Sigmoid colon (tissue), 7 donors: Measurements from ENCODE around the gene SRGAP2C. TPM values are rescaled to one million over a fixed set of nuclear protein-coding genes. Genes with fewer than 3 reads are reported as not detected.
"Not testable (repeated sequence)": the region's sequence is repeated elsewhere in the genome, so short reads cannot be mapped to it uniquely, and the experiment has no call there.

Experiments used
- DNase-seq: peaks from one replicate; pipeline ENCODE4 v3.0.0-alpha.2; 2019
- H3K27ac ChIP-seq, 4 donors: fragments of 200-600 bp; sonication (generic); one replicate each; pipeline ENCODE4 v1.5.1; 2016 to 2019; ENCODE audit warnings: mild to moderate bottlenecking in 1 of 4
- H3K27me3 ChIP-seq, 3 donors: fragments of 200-600 bp; sonication (generic); one replicate each; pipeline ENCODE4 v1.5.1; 2019; ENCODE audit warnings: mild to moderate bottlenecking in 1 of 3
- H3K36me3 ChIP-seq, 4 donors: fragments of 200-600 bp; sonication (generic); one replicate each; pipeline ENCODE4 v1.5.1; 2016 to 2019
- H3K4me1 ChIP-seq, 4 donors: fragments of 200-600 bp; sonication (generic); one replicate each; pipeline ENCODE4 v1.5.1; 2017 to 2019
- H3K4me3 ChIP-seq, 4 donors: fragments of 200-600 bp; sonication (generic); one replicate each; pipeline ENCODE4 v1.5.1; 2017 to 2019; ENCODE audit warnings: mild to moderate bottlenecking in 2 of 4, moderate library complexity in 1 of 4
- H3K9me3 ChIP-seq, 4 donors: fragments of 200-600 bp in 3 of 4; sonication (generic) in 3 of 4; one replicate each; pipeline versions ENCODE4 v1.5.1 to v1.6.1; 2013 to 2019
- WGBS, 2 donors: extraction: QIAGEN DNeasy Blood & Tissue Kit; methylation state at CpG; one replicate each; pipeline ENCODE4 v1.1.7; 2013; 5-methylcytosine and 5-hydroxymethylcytosine counted together
- intact Hi-C: fragments of 100-400 bp; cut with DNase I; formaldehyde crosslinking; loops from one replicate; pipeline ENCODE4 v1.15.1; 2023
- polyA plus RNA-seq, 3 donors: library from polyadenylated mRNA; stranded (reverse); fragments of 200-250 nt; gene quantifications; one replicate each; pipeline ENCODE4 v1.2.3, GENCODE V29; 2013
- total RNA-seq, 4 donors: library from RNA; depleted of rRNA; stranded (reverse); fragments of >200 nt; gene quantifications; one replicate each; pipeline ENCODE4 v1.1.0, GENCODE V29; 2016
- donor health status: healthy with polysubstance abuse.
- donor health status: Bipolar disorder and iron deficiency.
- donor health status: healthy.

SRGAP2C gene
- total and polyA plus RNA-seq, 7 donors, result 0.92 to 26.0 (median 20.9) TPM

DNA sequence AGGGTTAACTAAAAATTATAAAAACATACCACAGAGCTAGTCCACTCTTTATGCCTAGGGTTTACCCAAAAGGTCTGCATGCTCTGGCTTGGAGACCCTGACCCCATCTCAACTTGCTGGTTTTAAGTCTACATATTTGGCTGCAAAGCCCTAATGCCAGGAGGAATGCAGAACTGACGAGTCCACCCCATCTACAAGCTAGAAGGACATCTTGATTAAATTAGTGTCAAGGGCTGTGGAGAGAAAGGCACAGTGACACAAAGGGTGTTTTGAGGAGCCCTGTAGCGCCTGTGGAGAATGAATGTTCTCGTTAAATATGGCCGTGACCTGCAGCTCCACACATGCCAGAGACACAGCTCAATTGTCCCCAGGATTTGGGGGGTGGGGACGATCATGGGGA is 162.7 kb downstream of the SRGAP2C start:
- WGBS, 2 donors, result 92 to 98% methylated on average over 4 of the region's 5 CpGs

DNA sequence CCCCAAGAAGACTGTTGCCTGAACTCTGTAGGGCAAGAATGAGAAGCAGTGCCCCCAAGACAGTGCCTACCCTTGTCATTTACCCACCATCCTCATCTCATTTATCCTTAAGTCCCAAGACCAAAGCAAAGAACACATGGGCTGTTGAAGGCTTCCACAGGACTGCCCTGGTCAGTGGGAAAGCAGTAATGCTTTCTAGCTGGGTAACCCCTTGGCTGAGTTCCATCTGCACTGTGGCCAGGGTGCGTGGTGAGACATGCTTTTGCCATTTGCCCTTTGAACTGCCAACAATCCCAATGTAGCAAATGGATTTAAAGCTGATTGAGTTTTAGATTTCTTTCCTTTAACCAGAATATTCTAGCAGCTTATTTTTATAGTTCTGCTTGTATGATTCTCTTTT is 163.3 kb downstream of the SRGAP2C start:
- no CpG with 5 or more reads among the region's 1 CpG for WGBS, 2 donors
- H3K27ac ChIP-seq, H3K9me3 ChIP-seq, H3K4me3 ChIP-seq, intact Hi-C loops, H3K36me3 ChIP-seq, H3K4me1 ChIP-seq, H3K27me3 ChIP-seq, DNase-seq: not testable (repeated sequence)

More for the DNA sequence above, 162.7 kb downstream of the SRGAP2C start:
- H3K27me3 ChIP-seq, H3K4me1 ChIP-seq, H3K9me3 ChIP-seq, H3K4me3 ChIP-seq, H3K36me3 ChIP-seq, intact Hi-C loops, H3K27ac ChIP-seq, DNase-seq: not testable (repeated sequence)

DNA sequence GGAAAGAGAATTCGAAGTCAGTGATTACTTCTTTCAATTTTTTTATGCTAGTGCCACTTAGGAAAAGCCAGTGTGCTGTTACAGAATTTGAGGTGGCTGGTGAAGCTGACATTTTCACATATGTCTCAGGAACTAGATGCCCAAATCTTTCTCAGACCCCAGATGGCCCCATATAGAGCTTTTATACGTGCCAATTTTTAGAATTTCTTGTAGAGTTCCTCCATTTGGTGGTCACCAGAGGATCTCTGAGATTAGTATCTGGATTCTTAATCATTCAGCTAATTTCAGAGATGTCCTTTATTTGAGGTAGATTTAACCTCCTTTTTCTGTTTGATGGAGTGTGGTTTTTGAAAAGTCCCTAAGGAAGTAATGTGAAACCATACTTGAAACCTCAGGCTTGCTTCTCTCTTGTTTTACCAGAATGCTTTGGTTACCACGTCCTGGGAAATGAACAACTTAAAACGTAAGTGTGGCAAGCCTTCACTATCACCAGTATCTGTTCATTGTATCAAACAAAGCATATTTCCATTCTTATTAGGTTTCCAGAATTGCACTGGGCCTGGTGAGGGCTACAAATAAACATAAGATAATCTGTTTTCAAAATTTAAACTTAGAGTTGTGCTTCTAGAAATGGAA is 164.7 kb downstream of the SRGAP2C start:
- H3K4me1 ChIP-seq, H3K27ac ChIP-seq, intact Hi-C loops, DNase-seq, H3K36me3 ChIP-seq, H3K27me3 ChIP-seq, H3K9me3 ChIP-seq, H3K4me3 ChIP-seq: not testable (repeated sequence)
- WGBS, 2 donors, result 100% methylated on average over 1 of the region's 4 CpGs

DNA sequence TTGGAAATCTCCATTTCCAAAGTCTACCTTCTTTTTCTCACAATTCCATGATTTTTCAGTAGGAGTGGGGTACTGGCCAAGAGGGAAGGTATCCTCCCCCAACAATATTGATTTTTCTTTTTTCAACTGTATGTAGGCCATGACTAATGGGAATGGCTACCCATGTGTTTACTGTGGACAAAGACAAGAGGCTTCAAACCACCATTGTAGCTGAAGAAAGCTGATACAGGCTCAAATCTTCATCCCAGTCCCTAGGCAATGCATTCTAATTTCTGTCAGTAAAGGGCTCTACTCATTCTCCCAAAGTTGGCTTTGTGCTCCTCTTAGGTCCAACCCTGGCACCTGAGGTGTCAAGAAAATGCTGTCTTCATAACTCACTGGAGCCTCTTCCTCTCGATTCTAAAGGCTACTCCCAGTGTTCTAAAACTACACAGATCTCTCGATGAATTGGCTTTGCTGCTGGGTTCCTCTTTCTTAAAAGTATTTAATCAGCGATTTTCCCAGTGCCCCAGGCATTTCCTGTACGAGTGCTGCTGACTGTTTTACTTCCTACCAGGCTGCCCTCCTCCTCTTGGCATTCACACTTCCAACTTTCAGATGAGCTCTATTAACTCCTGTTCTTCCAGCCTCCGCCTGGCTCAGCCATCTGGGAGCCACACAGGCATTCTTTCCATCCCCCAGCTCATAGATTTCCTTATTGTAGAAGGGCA is 171.1 kb downstream of the SRGAP2C start:
- H3K27me3 ChIP-seq, DNase-seq, H3K36me3 ChIP-seq, H3K4me3 ChIP-seq, H3K9me3 ChIP-seq, H3K4me1 ChIP-seq, H3K27ac ChIP-seq, intact Hi-C loops: not testable (repeated sequence)
- WGBS, 2 donors, result no CpG with 5 or more reads among the region's 5 CpGs

DNA sequence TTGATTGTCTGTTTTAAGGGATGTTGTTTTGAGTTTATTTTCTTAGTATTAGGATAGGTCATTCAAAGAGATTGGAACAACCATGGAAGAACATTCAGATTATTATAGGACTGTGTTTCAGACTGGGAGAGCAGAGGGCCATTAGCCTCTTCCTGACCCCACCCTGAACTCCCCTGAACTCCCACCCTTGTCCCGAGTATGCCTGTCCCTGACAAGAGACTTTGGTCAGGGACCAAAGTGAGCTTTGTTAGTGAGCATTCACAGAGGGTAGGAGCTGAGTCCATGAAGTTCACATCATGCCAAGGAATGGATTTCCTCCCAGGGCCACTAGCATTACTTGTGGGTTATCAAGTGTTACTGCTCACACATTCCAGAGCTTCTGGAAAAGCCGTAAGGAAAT is 172.0 kb downstream of the SRGAP2C start:
- H3K27ac ChIP-seq, intact Hi-C loops, H3K4me1 ChIP-seq, H3K27me3 ChIP-seq, H3K36me3 ChIP-seq, H3K9me3 ChIP-seq, H3K4me3 ChIP-seq, DNase-seq: not testable (repeated sequence)
- WGBS, 2 donors, result 60 to 77% methylated on average over 1 of the region's 2 CpGs

DNA sequence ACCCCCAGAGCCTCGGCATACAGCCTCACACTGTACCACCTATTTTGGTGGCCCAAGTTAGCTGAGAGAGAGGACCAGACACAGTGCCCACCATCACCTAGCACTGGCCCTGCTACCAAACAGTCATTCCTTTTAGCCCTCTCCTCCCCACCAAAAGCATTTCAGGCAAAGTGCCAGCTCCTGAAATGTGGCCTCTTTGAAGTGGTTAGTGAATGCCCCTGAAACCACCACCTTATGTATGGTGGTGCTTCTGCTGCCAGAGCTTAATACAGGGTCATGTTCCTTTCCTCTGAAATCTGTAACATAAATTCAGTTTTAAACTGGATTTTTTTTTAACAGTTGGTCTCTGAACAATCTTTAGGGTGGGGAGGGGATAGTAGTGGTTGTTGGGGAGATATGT is 175.8 kb downstream of the SRGAP2C start:
- no CpG with 5 or more reads among the region's 1 CpG for WGBS, 2 donors
- intact Hi-C loops, result not testable (repeated sequence)

DNA sequence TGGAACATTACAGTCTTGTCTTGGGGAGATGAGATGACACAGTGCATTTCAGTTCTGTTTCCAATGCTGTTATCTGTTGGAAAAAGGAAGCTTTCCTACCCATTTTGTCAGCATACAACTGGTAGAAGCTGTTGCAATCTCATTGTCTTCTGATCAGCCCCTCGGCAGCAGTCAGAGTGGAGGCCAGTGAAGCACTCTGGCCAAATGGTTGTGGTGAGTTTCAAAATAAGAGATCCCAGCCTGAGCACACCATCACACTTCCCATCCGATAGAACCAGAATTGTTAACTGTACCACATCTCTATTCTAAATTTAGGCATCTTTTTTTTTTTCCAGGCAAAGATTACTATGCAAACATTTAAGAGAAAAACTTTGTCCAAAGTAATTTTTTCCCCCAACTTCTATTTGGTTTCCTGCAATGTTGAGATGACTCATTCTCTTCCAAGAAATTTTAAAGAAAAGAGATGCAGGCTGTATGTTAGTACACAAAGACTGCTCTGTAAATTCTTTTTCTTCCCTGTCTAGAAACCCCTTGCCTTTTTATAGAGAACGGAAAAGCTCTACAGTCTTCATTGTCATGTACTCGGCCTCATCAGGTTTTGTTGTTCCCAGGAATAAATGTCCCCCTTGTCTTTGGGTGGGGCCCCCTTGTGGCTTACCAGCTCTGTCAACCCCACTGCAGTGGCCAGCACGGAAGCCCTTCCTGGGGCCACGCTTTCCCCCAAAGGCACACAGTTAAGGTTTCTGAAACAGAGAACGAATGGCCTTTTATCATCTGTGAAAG is 176.9 kb downstream of the SRGAP2C start:
- intact Hi-C loops, H3K36me3 ChIP-seq, H3K4me3 ChIP-seq, H3K27me3 ChIP-seq, H3K27ac ChIP-seq, H3K4me1 ChIP-seq, DNase-seq, H3K9me3 ChIP-seq: not testable (repeated sequence)
- WGBS, 2 donors, result 72 to 73% methylated on average over 1 of the region's 7 CpGs

More for the DNA sequence above, 175.8 kb downstream of the SRGAP2C start:
- not testable (repeated sequence) for DNase-seq, H3K9me3 ChIP-seq, H3K27ac ChIP-seq, H3K27me3 ChIP-seq, H3K4me1 ChIP-seq, H3K4me3 ChIP-seq, H3K36me3 ChIP-seq

DNA sequence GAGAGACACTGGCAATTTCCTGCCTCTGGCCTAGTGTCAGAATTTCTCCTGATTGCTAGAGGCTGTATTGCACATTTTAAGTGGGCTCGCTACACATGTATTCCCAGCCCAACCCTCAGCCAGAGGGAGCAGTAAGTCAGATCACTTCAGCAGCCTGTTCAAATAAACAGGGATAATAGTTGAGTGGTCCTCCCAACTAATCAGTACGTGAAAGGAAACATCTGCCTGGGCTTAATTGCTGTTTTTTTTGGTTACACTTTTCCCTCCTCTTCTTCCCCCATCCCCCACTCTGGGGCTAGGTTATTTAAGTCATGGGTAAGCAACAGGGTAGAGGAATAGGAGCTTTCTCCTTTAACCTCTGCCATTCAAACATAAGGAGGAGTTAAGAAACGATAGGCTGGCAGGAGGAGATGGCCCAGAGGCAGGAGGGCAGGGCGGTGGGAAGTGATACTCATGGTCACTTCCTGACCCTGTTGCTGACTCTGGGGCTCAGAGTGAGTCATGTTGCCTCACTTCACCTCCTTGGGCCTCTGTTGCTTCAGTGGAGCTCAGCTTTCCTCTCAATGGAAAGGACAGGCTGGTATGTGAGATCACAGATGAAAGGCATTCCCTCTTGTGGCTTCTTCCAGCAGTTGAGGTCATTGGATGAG is 177.6 kb downstream of the SRGAP2C start:
- H3K4me1 ChIP-seq, H3K27me3 ChIP-seq, intact Hi-C loops, H3K36me3 ChIP-seq, H3K4me3 ChIP-seq, H3K27ac ChIP-seq, H3K9me3 ChIP-seq: not testable (repeated sequence)
- 57 to 61% methylated on average over 3 of the region's 4 CpGs for whole genome bisulfite sequencing, 2 donors
- DNase-seq, result peak; percentile 73

DNA sequence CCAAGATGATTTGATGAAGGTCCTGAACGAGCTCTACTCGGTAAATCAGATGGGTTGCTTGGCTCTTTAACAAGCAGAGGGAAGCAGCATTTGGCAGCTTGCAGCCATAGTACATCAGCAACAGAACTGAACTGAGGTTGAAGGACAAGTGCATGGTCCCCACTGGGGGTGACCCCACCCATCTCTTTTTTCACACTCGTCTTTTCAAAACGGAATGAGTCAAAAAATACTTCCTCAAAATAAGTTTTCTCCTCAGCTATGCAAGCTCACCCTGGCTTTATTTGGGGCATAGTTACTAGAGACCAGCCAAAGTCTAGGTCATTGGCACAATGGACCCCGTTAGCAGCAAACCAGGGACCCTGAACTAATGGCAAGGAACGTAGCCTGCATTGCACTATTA is 180.5 kb downstream of the SRGAP2C start:
- WGBS, 2 donors, result 81 to 96% methylated on average over 4 of the region's 6 CpGs
- H3K9me3 ChIP-seq, H3K4me1 ChIP-seq, H3K36me3 ChIP-seq, intact Hi-C loops, DNase-seq, H3K4me3 ChIP-seq, H3K27me3 ChIP-seq: not testable (repeated sequence)
- H3K27ac ChIP-seq, result peak overlapping the region in 1 of 4 donors; percentile 27

DNA sequence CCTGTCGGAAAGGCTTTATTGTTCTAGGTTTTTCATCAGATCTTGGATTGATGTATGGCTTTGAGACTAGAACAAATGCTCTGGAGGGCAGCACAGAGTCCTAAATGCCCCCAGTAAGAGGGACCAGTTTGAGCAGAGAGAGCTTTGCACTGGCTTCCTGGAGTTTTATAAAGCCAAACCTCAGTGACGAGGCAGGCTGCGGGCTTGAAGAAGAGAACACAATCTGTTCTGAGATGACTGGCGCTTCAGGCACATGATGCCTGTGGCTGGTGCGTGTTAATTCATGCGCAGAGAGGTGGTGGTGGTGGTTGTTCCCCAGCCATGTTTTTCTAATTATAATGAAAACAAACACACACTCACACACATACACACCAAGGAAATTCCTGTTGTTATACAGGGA is 180.9 kb downstream of the SRGAP2C start:
- H3K4me1 ChIP-seq, H3K27me3 ChIP-seq, DNase-seq, H3K36me3 ChIP-seq, H3K9me3 ChIP-seq, H3K4me3 ChIP-seq, intact Hi-C loops: not testable (repeated sequence)
- peak overlapping the region in 1 of 4 donors; percentile 27 for H3K27ac ChIP-seq
- WGBS, 2 donors, result 72 to 81% methylated on average over 3 to 5 of the region's 6 CpGs

DNA sequence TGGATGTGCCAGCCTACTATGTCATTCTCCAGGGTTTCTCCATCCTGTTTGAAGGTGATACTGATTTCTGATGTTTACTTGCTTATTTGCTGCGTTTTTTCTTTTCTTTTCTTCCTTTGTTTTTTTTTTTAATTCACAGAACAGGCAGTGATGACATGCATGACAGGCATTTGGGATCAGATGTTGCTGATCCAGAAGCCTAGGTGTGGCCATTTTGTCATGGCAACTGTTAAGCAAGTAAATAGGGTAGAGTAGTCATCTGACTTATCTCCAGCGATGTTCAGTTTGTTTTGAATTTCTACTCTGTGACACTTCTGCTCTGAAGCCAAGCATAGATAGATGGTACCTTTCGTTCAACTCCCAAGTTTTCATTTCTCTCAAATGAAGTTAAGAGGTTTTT is 181.4 kb downstream of the SRGAP2C start:
- 63 to 100% methylated on average over 1 of the region's 3 CpGs for WGBS, 2 donors
- DNase-seq, H3K4me1 ChIP-seq, H3K36me3 ChIP-seq, H3K27me3 ChIP-seq, intact Hi-C loops, H3K27ac ChIP-seq, H3K9me3 ChIP-seq, H3K4me3 ChIP-seq: not testable (repeated sequence)

DNA sequence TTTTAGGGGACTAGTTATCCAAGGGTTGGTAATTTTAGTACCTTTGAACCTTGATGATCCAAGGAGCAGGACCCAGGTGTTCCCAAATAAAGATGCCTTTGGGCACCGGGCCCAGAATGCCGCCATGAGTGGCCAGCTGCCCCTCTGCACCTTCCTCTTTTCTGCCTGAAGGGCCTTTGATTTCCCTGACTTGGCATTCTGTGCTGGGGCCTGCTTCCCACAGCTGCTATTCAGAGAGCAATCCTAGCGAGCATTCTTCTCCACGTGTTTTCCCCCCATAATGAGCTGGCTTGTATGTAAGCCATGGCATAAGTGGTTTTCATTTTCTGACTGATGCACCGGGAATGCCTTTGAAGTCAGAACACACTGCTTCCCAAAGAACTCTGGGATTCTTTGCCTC is 184.1 kb downstream of the SRGAP2C start:
- H3K27ac ChIP-seq, H3K36me3 ChIP-seq, H3K9me3 ChIP-seq, H3K27me3 ChIP-seq, DNase-seq, H3K4me3 ChIP-seq, H3K4me1 ChIP-seq, intact Hi-C loops: not testable (repeated sequence)
- no CpG with 5 or more reads among the region's 5 CpGs for WGBS, 2 donors
